Activated CD4-positive, alpha-beta T cell treated with anti-CD3 and anti-CD28 coated beads, Interleukin-2, amount 50 U/mL, for 4 hours (primary cell): ENCODE results near the gene NCBP2L.
A peak's percentile ranks its signal among the peaks of the same experiment; 100 is the strongest.

Source experiments
- DNase-seq, 2 experiments: peaks; one replicate each; pipeline ENCODE4 v3.0.0-alpha.2; 2020

Gene NCBP2L

DNA sequence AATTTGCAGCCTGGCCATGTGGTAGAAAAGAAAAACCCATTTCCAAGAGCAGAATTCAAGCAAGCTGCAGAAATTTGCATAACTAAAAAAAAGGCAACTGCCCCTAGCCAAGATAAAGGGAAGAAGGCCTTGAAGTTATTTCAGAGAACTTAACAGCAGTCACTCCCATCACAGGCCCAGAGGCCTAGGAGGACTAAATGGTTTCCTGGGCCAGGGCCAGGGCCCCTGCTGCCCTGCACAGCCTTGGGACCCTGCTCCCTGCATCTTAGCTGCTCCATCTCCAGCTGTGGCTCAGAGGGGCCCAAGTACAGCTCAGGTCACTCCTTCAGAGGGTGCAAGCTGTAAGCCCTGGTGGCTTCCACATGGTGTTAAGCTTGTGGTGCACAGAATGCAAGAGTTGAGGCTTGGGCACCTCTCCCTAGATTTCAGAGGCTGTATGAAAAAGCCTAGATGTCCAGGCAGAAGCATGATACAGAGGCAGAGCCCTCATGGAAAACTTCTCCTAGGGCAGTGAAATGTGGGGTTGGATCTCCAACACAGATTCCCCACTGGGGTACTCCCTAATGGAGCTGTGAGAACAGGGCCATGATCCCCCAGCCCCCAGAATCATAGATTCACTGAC lies 41.5 kb downstream of the NCBP2L start:
- DNase-seq = no peak

DNA sequence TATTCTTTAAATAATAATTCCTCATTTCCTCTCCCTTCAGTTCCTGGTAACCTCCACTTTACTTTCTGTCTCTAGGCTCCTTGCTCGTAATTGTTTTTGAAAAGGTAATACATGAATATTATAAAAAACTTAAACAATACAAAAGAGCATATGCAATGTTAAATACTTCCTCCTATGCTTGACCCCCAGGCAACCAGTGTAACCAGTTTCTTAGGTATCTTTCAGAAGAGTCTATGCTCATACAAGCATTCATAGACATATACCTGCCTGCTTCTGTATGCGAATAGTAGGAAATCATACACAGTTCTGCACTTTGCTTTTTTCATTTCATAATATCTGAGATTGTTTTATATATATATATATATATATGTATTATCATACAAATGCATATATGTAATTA lies 45.5 kb downstream of the NCBP2L start:
- no peak for DNase-seq

DNA sequence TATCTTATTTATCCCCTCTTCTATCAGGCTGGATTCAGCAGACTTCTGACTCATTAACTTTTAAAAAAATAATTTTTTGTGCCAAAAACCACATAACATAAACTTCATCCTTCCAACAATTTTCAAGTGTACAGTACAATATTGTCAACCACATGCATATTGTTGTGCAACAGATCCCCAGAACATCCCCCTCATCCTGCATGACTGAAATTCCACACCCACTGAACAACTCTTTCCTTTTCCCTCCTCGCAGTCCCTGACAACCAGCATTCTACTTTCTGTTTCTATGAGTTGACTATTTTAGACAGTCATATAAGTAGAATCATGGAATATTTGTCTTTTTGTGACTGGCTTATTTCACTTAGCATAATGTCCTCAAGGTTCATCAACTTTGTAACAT lies 45.9 kb downstream of the NCBP2L start:
- no peak for DNase-seq

DNA sequence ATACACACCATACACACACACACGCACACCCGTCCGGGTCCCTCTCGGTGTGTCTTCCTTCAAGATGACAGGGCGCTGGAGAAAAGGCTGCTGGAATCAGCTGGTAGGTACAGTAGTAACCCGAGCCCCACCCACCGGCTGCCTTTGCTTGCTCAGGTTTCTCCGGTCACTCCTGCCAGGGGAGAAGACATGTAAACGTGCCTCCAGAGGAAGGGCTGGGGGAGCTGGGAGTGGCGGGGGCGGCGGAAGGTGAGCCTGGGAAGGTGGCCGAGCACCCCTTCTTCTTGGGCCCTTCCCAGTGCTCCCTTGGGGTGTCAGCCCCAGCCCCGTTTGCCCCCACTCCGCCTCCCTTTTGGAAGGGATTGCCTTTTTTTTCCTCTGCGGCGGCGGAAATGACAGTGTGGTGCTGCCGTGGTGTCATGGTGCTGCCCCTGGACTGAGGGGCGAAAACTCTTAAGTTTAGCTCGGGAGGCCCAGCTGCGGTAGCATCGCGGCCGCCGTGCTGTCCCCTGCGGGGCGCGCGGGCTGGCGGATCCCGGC lies 48.2 kb downstream of the NCBP2L start, which contains the start of gene MID2:
Gene MID2, plus strand, starts transcription at position 169 of the 540 bp plus-strand sequence. CDS start 561 bp downstream, outside the sequence.
- peak; percentile 32 to 44 for DNase-seq

DNA sequence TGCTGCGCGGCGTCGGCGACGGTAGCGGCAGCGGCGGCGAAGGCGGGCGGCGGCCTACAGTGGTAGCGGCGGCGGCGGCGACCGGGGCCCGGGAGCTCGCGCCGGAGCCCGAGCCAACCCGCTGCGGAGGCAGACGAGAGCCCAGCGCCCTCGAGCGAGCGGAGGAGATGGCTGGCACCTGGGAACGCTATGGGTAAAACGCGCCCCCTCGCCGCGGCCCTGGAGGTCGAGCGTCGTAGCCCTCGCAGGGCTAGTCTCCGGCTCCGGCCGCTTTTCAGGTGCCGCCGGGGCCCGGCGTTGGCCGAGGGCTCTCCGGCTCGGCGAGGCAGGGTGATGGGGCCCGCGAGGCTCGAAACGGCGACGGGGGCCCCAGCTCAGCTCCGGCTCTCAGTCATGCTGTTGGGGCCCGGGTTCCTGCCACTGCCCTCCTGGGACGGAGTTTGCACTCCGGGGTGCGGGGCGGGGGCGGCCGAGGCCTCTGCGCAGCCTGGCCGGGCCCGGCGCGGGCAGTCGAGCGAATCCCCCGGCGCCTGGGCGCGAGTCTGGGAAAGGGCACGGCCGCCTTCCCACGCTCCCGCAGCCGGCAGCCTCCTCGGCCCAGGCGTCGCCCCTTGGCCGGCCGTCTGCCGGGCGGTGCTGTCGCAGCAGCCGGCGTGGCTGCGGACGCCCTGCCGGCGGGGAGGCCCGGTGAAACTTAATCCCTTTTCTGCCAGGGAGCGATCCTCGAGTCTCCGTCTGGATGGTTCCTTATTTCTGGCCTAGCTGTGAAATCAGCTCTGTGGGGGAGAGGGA lies 48.9 kb downstream of the NCBP2L start:
- peak; percentile 13 to 20 for DNase-seq

DNA sequence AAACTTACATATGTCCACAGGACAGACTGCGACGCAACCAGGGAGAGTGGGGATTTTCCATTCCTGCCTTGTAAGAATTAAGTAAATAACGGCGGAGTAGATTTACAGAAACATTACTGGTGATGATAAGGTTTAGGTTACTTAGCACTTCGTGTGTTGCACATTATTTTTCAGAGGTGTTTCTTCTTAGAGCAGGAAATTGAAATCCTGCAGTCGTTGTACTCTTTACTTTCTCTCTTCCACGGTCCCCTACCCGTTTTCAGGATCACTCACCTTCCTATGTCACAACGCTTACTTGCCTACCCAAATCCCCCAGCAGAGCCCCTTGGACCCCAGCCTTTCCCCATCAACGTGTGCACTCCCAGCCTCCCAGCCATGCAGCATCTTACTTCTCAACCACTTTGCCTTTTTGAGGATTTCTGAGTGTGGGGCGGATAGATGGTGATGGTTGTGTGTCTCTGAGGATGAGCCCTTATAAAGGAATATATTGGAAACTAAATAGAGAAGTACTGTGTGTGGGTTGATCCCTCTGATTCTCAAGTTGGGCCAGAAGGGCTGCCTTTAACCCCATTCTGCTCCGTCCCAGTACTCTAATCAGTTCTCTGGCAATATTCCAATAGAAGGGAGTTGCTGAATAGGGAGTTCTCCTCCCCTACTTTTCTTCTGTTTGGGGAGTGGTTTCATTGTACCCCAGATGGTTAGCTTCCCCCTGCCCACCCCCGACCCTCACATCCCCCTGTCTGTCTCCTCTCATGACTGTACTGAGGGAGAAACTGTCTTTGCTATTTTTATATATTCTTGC lies 49.7 kb downstream of the NCBP2L start:
- no peak for DNase-seq

DNA sequence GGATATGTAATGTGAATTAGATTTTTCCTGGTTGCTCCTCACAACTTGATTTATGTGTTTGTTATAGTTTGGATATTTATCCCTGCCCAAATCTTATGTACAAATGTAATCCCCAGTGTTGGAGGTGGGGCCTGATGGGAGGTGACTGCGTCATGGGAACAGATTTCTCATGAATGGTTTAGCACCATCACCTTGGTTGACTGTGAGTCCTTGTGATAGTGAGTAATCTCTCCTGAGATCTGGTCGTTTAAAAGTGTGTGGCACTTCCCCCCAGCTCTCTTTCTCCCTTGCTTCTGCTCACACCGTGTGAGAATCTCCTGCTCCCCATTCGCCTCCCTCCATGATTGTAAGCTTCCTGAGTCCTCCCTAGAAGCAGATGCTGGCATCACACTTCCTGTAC lies 50.3 kb downstream of the NCBP2L start:
- no peak for DNase-seq

DNA sequence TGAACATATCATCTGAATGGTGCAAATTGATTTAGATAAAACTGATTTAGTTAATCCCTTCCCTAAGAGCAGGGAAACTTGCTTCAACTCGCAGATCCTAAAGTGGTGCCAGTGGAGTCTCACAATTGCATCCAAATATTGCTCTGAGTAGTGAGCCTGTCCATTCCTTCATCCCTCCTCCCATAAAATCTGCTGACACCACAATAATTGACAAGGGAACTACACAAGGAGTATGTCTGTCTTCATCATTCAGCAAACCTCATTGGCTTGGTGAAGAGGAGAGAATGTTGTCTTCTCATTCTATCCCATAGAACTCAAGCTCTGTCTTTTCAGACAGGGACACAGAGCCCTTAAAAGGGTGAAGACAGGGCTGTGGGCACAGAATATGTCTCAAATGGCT lies 52.3 kb downstream of the NCBP2L start:
- no peak for DNase-seq

DNA sequence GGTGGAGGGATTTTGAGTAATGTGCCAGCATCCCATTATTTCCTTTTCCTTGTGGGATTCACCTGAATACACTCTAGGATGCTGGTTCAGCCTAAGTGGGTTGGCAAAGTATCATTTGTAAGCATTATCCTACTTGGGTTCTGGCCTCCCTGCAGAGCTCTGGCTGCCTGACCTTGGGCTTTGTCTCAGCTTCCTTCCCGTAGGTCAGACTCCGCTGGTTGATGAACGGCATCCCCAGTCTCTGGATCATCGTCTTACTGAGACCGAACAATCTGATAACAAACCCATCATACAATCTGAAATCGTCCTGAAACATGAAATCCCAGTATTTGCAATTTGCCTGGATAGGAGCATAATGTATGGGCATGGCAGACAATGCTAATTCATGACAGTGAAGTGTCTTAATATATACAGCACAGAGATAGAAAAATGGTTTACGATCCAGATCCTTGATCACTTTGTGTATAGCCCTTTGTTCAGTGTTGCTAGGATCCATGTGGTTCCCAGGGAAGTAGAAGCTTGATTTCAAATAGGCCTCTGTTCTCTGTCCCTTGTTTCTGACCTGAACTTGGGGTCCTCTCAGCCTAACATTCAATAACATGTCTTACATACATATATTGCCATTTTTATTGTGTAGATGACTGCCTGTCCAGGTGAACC lies 53.7 kb downstream of the NCBP2L start:
- no peak for DNase-seq

DNA sequence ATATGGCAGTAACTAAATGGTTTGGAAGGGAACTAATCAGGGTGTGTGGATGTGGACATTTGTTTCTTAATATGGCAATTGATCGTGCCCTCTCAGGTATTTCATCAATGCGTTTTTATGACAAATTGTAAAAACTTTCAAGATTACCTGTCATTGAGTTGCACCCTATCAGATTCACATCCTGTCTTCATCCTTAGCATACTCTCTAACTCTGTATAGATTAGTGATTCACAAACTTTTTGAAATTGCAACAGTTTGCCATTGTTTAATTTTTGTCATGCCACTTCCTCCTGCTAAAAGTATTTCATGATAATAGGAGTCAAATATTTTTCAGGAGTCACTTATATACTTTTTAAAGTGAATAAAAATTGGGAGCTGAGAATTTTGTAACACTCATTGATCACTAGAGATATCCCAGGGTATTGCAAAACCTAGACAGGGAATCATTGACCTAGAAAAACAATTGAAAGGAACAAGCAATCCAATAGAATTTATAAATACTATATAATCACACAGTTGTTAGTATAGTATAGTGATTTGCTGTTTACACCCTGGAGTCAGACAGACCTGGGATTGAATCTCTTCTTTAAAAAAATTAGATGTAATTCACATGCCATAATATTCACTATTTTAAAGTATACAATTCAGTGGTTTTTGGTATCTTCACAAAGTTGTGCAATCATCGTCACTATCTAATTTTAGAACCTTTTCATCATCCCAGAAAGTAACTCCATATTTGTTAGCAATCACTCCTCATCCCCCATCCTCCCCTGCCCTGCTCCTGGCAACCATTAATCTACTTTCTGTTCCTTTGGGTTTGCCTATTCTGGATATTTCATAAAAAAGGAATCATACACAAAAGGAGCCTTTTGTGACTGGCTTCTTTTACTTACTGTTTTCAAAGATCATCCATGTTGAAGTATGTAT lies 57.0 kb downstream of the NCBP2L start:
- no peak for DNase-seq

DNA sequence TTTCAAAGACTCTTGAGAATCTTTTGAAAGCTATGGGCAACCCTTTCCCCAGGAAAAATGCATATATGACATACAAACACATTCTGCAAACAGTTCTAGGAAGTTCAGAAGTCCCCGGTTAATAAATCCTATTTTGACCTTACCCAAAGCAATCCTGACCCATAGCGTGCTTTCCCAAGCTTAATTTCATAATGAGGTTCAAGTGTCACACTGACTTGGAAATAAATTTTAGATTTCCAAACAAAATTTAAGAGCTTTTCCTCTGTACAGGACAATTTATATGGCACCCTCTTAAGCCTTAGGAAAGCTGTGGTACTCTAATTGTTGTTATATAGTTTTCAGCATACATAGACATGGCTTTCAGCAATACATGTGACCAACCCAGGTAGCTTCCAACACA lies 59.4 kb downstream of the NCBP2L start:
- DNase-seq = no peak

DNA sequence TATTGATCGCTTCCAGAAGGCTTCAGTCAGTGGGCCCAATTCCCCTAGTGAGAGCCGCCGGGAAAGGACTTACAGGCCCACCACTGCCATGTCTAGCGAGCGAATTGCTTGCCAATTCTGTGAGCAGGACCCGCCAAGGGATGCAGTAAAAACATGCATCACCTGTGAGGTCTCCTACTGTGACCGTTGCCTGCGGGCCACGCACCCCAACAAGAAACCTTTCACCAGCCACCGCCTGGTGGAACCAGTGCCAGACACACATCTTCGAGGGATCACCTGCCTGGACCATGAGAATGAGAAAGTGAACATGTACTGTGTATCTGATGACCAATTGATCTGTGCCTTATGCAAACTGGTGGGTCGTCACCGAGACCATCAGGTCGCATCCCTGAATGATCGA lies 63.4 kb downstream of the NCBP2L start:
- no peak for DNase-seq

DNA sequence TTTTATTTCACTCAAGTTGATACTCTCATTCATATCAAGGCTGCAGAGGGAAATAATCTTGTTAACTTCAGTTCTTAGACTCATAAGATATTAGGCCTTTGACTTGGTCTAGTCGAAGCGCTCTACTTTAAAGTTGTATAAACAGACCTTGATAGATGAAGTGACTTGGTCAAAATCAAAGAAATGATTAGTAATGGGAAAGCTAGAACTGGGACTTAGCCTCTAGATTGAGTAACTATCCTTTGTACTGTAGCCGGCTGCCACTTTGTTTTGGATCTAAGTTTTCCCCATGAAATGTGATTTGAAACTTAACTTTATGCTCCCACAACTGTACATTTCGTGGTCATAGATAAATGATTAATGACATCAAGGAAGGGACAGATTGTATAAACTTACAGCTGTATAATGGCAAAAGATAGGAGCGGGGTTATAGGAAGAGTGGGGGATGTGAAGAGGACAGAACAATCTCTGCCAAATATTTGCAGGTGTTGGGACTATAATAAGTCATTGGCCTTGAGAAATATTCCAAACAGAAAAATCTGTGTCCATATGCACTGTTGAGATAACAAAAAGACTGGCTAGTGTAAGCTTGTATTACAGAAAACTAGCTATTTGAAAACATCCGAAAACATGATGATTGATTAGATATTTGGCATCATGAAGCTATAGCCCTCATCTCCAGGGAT lies 65.3 kb downstream of the NCBP2L start:
- no peak for DNase-seq
